GM12872 (cell line): ENCODE results near the gene TTLL6.

Experiments used
- CTCF ChIP-seq: IDR thresholded peaks from 3 replicates; pipeline ENCODE4 v1.5.1; 2011; ENCODE audit warnings: low read depth, mild to moderate bottlenecking, low read length, moderate library complexity; ENCODE audit not compliant: insufficient read depth

Gene TTLL6

GRCh38 chr17:48830840-48831548 is 14.0 kb upstream of the TTLL6 start, which contains the start of gene CALCOCO2:
TSS of gene CALCOCO2 (plus strand) at chr17:48831035. CDS start at chr17:48841708, 10,673 bp downstream.
- TF ChIP-seq CTCF = 0 out of 3 replicates have a peak, but pooled peaks have one; percentile 14

- no peak for TF ChIP-seq CTCF
These were observed 8.7 kb upstream of the TTLL6 start for GRCh38 chr17:48825446-48826381.

- TF ChIP-seq CTCF = no peak
These were observed 2.4 kb upstream of the TTLL6 start for GRCh38 chr17:48819466-48819865.

- TF ChIP-seq CTCF = no peak
These were observed 1.4 kb upstream of the TTLL6 start for GRCh38 chr17:48818361-48818841.

GRCh38 chr17:48816438-48816773 is 623 bp downstream of the TTLL6 start:
- TF ChIP-seq CTCF = no peak

- TF ChIP-seq CTCF = no peak
These were observed 1.7 kb downstream of the TTLL6 start for GRCh38 chr17:48815311-48815710.

GRCh38 chr17:48814504-48814903 is 2.5 kb downstream of the TTLL6 start:
- TF ChIP-seq CTCF = peak; percentile 82
